Heart left ventricle (tissue), 13 donors: ENCODE results near the gene AHSA1.

Source experiments
- POLR2A ChIP-seq, 2 donors: fragments of 450-650 bp; IDR thresholded peaks; one replicate each; pipeline ENCODE4 v1.6.1; 2017; ENCODE audit warnings: antibody characterized with exemption in 2 of 2, mild to moderate bottlenecking in 2 of 2, moderate library complexity in 2 of 2
- TF ChIP-seq, protein P1 (sequence below), 12 donors: fragments of 200-600 bp; sonication (generic) in 4 of 12; IDR thresholded peaks; one replicate each; pipeline versions ENCODE4 v1.5.0 to v1.8.0; 2018 to 2022; ENCODE audit warnings: antibody characterized with exemption in 12 of 12, mild to moderate bottlenecking in 5 of 12
- donor health status: ischemic (EF 13 %, LVEDD 7.1; RV severe dilation, severe dysfunction).
- donor health status: DM: no; HTN: yes; CAD: no.
- donor health status: DM: no; HTN: no; CAD: no.
- donor health status: ischemic (EF 25% LVEDD 6.9; RV normal size, moderate dysfunction).
- donor health status: ischemic (EF 25% LVEDD 5.7; RV mildly dilated, moderate dysfunction).
- donor health status: ischemic (EF 35%, LVEDD 5.7; RV mildly dilated, moderate dysfunction).
- donor health status: nonischemic (EF 11% LVEDD 7.7; RV severe dilation, severe dysfunction).
- donor health status: DM: yes; HTN: yes; CAD: no.
- donor health status: PGD.
- donor health status: ischemic (EF 29% LVEDD 5.4; RV normal size, mild dysfunction).
- donor health status: nonischemic (EF 23%, LVEDD 6.1; RV moderate dilation, normal function).

GRCh38 chr14:77409131-77409533 lies 48.8 kb upstream of the AHSA1 start:
- TF ChIP-seq, protein P1, sequence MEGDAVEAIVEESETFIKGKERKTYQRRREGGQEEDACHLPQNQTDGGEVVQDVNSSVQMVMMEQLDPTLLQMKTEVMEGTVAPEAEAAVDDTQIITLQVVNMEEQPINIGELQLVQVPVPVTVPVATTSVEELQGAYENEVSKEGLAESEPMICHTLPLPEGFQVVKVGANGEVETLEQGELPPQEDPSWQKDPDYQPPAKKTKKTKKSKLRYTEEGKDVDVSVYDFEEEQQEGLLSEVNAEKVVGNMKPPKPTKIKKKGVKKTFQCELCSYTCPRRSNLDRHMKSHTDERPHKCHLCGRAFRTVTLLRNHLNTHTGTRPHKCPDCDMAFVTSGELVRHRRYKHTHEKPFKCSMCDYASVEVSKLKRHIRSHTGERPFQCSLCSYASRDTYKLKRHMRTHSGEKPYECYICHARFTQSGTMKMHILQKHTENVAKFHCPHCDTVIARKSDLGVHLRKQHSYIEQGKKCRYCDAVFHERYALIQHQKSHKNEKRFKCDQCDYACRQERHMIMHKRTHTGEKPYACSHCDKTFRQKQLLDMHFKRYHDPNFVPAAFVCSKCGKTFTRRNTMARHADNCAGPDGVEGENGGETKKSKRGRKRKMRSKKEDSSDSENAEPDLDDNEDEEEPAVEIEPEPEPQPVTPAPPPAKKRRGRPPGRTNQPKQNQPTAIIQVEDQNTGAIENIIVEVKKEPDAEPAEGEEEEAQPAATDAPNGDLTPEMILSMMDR (IDR thresholded peaks at IDR 0.05) = peak in 2 of 12 donors; percentile 18 to 25
- TF ChIP-seq POLR2A (IDR thresholded peaks at IDR 0.05) = no peak
